Pons (tissue), 1 donor: ENCODE results near the gene GDPD5.

ENCODE experiments used
- DNase-seq: peaks from one replicate; pipeline ENCODE4 v3.0.0-alpha.2; 2016; ENCODE audit warnings: low spot score

GDPD5 gene

GRCh38 chr11:75516140-75516539 is 9.6 kb downstream of the GDPD5 start:
- no peak for DNase-seq

GRCh38 chr11:75514596-75514995 is 11.1 kb downstream of the GDPD5 start:
- no peak for DNase-seq

- DNase-seq, result no peak
These were observed 12.5 kb downstream of the GDPD5 start for GRCh38 chr11:75513250-75513649.

DNA sequence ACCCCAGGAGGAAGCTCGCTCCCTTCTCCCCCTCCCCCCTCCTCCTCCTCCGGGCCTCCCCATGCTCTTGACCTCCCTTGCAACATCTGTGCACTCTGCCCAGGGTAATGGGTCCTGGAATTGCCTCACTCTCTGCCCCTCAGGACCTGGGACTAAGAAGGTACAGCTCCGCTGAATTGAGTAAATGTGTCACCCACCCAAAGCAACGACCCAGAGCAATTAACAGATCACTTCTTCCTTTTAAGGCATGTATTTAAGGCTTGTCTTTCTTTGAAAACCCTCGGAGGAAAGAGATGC is 15.1 kb downstream of the GDPD5 start:
- DNase-seq, result no peak

DNA sequence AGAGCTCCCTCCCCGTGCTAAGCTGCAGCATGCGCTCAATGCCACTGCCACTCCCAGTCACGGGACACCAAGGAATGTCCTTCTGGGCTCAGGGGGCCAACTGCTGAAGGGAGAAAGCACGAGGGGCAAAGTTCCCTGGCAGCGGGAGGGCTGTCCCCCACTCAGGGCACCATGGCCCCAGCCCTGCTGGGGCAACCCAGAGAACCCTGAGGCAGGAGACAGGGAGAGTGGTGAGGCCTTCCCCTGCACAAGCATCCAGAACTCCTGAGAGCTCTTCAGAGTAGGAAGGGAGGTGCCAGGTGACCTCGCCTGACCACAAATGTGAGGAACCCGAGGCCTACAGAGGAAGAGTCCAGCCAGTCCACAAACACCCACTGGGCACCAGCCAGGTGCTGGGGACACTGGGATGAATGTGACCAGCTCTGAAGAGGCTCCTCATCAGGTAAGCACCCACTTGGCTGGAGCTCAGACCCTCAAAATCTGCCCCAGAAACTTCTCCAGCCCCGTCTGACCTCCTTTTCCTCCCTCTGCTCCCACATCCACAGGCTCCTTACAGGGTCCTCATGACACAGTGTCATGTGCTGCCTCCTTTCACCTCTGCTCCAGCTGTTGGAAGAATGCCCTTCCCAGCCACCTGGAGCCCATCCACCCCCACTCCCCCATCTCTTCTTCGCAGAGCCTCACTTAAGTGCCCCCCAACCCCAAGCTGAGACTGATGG is 15.6 kb downstream of the GDPD5 start:
- no peak for DNase-seq

DNA sequence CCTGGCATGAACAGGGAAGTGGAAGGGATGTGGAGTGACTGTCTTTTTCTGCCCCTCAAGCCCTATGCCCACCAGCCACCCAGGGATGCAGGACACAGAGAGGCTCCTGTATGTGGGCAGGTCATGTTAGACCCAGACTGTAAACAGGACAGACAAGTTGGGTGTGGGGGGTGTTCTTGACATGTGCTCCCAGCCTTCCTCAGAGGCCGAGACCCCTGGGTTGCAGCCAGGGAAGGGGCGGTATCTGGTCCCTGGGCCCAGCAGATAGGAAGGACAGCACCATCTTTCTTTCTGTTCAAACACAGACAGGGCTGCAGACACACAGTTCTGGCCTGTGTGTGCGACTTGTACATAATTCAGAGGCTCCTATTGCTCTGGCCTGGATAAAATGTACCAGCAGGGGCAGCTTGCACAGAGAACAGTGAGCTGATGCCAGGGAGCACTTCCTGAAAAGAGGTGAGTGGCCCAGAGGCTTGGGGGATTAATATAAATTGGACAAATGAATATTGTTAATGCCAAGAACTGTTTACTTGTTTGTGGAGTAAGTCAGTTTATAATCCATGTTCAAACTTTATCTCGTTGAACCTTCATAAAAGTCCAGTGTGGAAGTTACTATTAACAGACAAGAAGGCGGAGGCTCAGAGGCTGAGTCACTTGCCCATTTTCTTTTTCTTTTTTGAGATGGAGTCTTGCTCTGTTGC is 16.6 kb downstream of the GDPD5 start:
- no peak for DNase-seq

- no peak for DNase-seq
These were observed 17.6 kb downstream of the GDPD5 start for GRCh38 chr11:75508051-75508561.

- no peak for DNase-seq
These were observed 18.2 kb downstream of the GDPD5 start for GRCh38 chr11:75507571-75507970.

DNA sequence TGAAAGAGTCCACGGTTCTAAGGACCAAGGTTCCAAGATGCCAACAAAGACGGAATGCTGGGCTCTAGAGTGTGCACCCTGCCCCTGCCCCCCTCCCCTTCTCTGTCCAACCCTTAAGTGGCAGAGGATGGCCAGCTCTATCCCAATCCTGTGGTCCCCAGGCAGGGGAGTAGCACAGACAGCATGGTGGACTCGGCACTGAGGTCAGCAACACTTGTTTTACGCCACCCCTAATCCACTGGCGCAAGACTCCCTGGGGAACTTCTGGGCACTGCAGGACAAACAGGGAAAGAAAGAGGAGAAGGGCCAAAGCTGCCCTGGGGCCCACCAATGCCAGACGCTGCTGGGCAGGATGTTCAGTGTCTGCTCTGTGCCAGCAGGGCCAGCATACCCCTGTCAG is 18.9 kb downstream of the GDPD5 start:
- DNase-seq, result no peak

DNA sequence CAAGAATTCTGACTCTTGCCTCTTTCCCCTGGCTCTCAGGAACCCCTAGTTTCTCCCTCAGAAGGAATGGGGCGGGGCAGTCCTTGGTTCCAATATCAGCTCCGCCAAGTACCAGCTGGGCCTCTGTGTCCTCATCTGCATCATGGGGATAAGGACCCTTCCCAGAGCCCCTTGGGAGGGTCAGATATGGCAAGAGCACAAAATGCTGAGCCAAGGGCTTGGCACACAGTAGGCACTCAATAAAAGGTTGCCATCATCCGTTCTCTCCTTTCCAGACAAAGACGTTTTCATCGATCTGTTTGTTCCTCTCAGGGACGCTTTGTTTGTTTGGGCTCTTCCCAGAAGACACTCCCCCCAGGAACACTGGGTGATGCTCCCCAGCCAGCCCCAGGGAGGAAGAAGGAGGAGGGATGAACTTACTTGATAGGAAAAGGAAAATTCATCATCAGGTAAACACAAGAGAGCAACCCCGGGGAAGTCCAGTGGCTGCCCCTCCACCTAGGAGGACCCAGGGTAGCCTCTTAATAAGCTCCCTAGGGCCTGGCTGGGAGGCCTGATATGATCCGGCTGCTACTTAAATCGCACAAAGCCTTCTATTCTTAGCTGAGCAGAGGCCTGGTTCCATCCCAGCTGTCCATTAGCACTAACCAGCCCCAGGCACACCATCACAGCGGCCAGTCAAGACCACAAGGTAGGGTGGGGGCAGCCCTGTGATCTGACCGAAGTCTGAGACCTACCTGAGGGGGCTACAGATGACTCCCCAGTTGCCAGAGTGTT is 19.6 kb downstream of the GDPD5 start:
- peak; percentile 61 for DNase-seq

DNA sequence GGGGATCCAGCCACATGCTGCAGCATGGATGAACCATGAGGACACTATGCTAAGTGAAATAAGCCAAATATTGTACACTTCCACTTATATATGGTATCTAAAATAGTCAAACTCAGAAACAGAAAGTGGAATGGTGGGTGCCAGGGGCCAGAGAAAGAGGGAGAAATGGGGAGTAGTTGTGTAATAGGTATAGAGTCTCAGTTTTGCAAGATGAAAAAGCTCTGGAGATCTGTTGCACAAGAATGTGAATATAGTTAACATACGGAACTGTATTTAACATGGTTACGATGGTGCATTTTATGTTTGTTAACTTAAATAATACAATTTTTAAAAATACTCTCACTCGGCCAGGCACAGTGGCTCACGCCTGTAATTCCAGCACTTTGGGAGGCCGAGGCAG is 21.2 kb downstream of the GDPD5 start:
- DNase-seq, result no peak

GRCh38 chr11:75503531-75504099 is 22.1 kb downstream of the GDPD5 start:
- no peak for DNase-seq

DNA sequence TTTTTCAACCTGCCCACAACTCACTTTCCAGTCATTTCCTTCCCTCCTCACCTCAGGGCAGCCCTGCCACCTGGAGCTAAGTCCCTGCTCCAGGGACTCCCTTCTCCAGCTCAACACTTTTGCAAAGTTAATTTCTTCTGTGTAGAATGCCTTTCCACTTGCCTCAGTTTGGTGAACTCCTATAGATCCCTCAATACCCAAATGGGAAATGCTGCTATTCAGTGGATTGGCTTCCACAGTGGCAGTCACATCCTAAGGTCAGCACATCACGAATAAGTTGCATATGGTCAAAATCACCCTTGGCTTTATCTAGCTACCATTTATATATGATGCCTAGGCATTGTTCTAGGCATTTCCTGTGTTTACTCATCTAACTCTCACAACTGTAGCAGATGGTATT is 23.6 kb downstream of the GDPD5 start:
- no peak for DNase-seq

- no peak for DNase-seq
These were observed 25.0 kb downstream of the GDPD5 start for GRCh38 chr11:75500742-75501141.

- no peak for DNase-seq
These were observed 26.1 kb downstream of the GDPD5 start for GRCh38 chr11:75499423-75500190.

DNA sequence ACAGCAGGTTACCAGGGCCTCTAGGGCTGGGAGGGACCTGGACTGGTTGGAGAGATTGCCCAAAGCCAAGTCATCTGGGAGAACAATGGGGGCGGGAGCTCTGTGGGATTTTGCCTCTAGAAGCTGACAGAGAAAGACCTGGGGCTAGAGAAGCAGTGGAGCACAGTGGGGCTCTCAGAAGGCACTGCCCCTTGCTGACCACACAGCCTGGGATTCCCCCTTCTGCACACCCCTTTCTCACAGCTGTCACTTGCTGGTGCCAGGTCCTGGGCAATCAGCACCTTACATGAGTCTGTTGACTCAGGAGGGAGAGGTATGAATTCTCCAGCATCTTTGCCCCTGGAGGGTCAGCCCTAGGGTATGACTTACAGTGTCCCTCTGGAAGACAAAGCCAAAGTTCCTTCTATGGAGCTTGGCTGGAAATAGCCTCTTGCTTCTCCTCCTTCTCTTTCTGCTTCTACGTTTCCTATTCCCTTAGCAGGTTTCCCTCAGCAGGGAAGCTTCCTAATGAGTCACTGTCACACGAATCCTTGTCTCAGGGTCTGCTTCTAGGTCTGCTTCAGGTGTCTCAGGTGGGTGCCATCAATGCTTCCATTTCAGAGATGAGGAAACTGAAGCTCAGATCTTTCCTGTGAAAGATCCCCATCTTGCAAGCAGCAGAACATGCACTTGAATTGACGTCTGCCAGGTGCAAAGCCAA is 27.0 kb downstream of the GDPD5 start:
- no peak for DNase-seq

GRCh38 chr11:75497788-75498409 is 27.8 kb downstream of the GDPD5 start:
- no peak for DNase-seq

- no peak for DNase-seq
These were observed 29.4 kb downstream of the GDPD5 start for GRCh38 chr11:75496305-75496752.

DNA sequence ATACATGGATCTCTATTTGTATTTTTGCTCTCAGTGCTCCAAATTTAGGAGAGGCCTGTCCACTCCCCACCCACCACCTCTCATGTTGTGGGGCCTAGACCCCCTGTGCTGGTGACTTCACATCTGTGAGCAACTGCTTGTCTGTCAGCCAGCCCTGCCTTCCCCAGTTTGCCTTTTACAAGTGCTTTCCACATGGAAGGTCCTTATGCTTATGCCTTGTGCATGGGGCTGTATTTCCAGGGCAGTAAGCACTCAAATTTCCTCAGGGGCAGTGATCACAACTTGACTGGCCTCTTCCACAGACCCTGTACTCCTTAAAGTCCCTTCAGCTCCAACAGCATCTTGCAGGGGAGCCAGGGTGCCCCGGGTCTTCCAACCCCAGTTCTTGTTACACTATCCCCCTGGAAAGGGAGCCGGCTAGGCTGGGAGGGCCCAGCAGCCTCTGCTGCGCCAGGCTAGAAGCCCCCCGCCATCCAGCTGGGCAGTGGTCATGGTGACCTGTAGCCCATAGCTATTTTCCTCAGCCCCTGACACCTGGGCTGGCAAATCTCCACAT is 29.9 kb downstream of the GDPD5 start:
- no peak for DNase-seq

DNA sequence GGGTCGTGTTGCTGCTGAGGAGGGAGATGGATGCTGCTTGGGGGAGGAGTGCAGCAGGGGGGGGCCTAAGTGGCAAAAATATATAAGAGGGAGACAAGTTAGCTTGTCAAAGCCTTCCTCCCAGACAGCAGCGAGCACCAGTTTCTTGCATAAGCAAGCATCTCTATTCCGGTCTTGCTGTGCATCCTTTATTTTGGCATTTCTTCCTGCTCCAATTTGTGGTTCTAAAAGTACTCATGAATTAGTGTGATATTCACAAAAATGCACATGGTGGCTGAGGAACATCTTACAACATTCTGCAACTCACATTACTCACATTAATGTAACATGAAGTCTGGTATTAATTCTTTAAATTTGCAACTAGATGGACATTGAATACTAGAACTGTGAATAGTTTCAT is 32.1 kb downstream of the GDPD5 start:
- DNase-seq, result no peak
